Liver (tissue), 9 donors: ENCODE results near the gene PFDN2. TPM values are rescaled to one million over a fixed set of nuclear protein-coding genes. Genes with fewer than 3 reads are reported as not detected.

Experiments
- DNase-seq: peaks from one replicate; pipeline ENCODE4 v3.0.0-alpha.2; 2017; ENCODE audit warnings: low spot score
- H3K27ac ChIP-seq, 2 donors: one replicate each; pipeline ENCODE4 v1.7.0; 2013; ENCODE audit warnings: inconsistent platforms in 2 of 2, low read length in 2 of 2, control low read depth in 1 of 2, low read depth in 1 of 2, mild to moderate bottlenecking in 1 of 2
- H3K27me3 ChIP-seq, 4 donors: one replicate each; pipeline versions ENCODE4 v1.6.1 to v1.7.0; 2013; ENCODE audit warnings: low read length in 3 of 4, inconsistent platforms in 1 of 4, mild to moderate bottlenecking in 1 of 4, moderate library complexity in 1 of 4; ENCODE audit not compliant: control insufficient read depth in 4 of 4, insufficient read depth in 4 of 4
- H3K36me3 ChIP-seq, 4 donors: one replicate each; pipeline versions ENCODE4 v1.6.1 to v1.7.0; 2013; ENCODE audit warnings: low read length in 3 of 4, mild to moderate bottlenecking in 3 of 4, low read depth in 1 of 4, moderate library complexity in 1 of 4; ENCODE audit not compliant: control insufficient read depth in 4 of 4, insufficient read depth in 3 of 4
- H3K4me1 ChIP-seq, 4 donors: one replicate each; pipeline versions ENCODE4 v1.6.1 to v1.7.0; 2013; ENCODE audit warnings: low read length in 3 of 4, mild to moderate bottlenecking in 3 of 4, moderate library complexity in 1 of 4; ENCODE audit not compliant: control insufficient read depth in 4 of 4, insufficient read depth in 4 of 4
- H3K4me3 ChIP-seq, 3 donors: one replicate each; pipeline versions ENCODE4 v1.6.1 to v1.7.0; 2013; ENCODE audit warnings: low read length in 3 of 3, control low read depth in 1 of 3, low read depth in 1 of 3, mild to moderate bottlenecking in 1 of 3
- H3K9ac ChIP-seq, 2 donors: one replicate each; pipeline ENCODE4 v1.7.0; 2013; ENCODE audit warnings: low read length in 2 of 2, mild to moderate bottlenecking in 2 of 2, moderate library complexity in 2 of 2, control low read depth in 1 of 2, low read depth in 1 of 2
- H3K9me3 ChIP-seq, 4 donors: one replicate each; pipeline versions ENCODE4 v1.6.1 to v1.7.0; 2013; ENCODE audit warnings: low read length in 3 of 4; ENCODE audit not compliant: control insufficient read depth in 4 of 4
- ATF3 ChIP-seq: IDR thresholded peaks from 2 replicates; pipeline ENCODE4 v1.6.1; 2016; ENCODE audit warnings: antibody characterized with exemption
- CTCF ChIP-seq: fragments of 150-350 bp; IDR thresholded peaks from 2 replicates; pipeline ENCODE4 v1.5.1; 2017; ENCODE audit warnings: improper control_type of control experiment, low read depth, low read length; ENCODE audit not compliant: missing input control
- EGR1 ChIP-seq, 2 donors: IDR thresholded peaks; 2 replicates each; pipeline ENCODE4 v1.6.1; 2016 to 2018; ENCODE audit warnings: antibody characterized with exemption in 2 of 2, low read depth in 2 of 2
- FOXA1 ChIP-seq: IDR thresholded peaks from 2 replicates; pipeline ENCODE4 v1.6.1; 2016; ENCODE audit warnings: antibody characterized with exemption
- FOXA2 ChIP-seq: IDR thresholded peaks from 2 replicates; pipeline ENCODE4 v1.6.1; 2016; ENCODE audit warnings: antibody characterized with exemption
- GABPA ChIP-seq, 2 donors: IDR thresholded peaks in 1 of 2; conservative IDR thresholded peaks in 1 of 2; 2 replicates each; pipeline ENCODE4 v1.6.1; 2016; ENCODE audit warnings: antibody characterized with exemption in 2 of 2, mild to moderate bottlenecking in 1 of 2, moderate library complexity in 1 of 2
- HNF4A ChIP-seq, 2 donors: conservative IDR thresholded peaks; 2 replicates each; pipeline ENCODE4 v1.6.1; 2016; ENCODE audit warnings: antibody characterized with exemption in 2 of 2, mild to moderate bottlenecking in 2 of 2
- HNF4G ChIP-seq: IDR thresholded peaks from 2 replicates; pipeline ENCODE4 v1.6.1; 2016; ENCODE audit warnings: antibody characterized with exemption
- JUND ChIP-seq, 2 donors: IDR thresholded peaks; 2 replicates each; pipeline ENCODE4 v1.6.1; 2016; ENCODE audit warnings: antibody characterized with exemption in 2 of 2
- MAX ChIP-seq: IDR thresholded peaks from 2 replicates; pipeline ENCODE4 v1.6.1; 2016; ENCODE audit warnings: antibody characterized with exemption
- NR2F2 ChIP-seq: IDR thresholded peaks from 2 replicates; pipeline ENCODE4 v1.6.1; 2016; ENCODE audit warnings: antibody characterized with exemption
- RAD21 ChIP-seq, 2 donors: IDR thresholded peaks; 2 replicates each; pipeline ENCODE4 v1.6.1; 2016; ENCODE audit warnings: antibody characterized with exemption in 2 of 2, mild to moderate bottlenecking in 2 of 2
- REST ChIP-seq: IDR thresholded peaks from 2 replicates; pipeline ENCODE4 v1.6.1; 2016; ENCODE audit warnings: antibody characterized with exemption, mild to moderate bottlenecking
- RXRA ChIP-seq, 2 donors: IDR thresholded peaks; 2 replicates each; pipeline ENCODE4 v1.6.1; 2017 to 2018; ENCODE audit warnings: antibody characterized with exemption in 2 of 2, mild to moderate bottlenecking in 1 of 2
- SP1 ChIP-seq: IDR thresholded peaks from 2 replicates; pipeline ENCODE4 v1.6.1; 2018; ENCODE audit warnings: antibody characterized with exemption, mild to moderate bottlenecking
- TAF1 ChIP-seq: conservative IDR thresholded peaks from 2 replicates; pipeline ENCODE4 v1.6.1; 2016; ENCODE audit warnings: antibody characterized with exemption, mild to moderate bottlenecking
- YY1 ChIP-seq: IDR thresholded peaks from 2 replicates; pipeline ENCODE4 v1.6.1; 2016; ENCODE audit warnings: antibody characterized with exemption, mild to moderate bottlenecking
- ZBTB33 ChIP-seq: IDR thresholded peaks from 2 replicates; pipeline ENCODE4 v1.6.1; 2016; ENCODE audit warnings: antibody characterized with exemption
- WGBS: extraction: QIAGEN DNeasy Blood & Tissue Kit; methylation state at CpG from one replicate; pipeline ENCODE4 v1.1.7; 2013; 5-methylcytosine and 5-hydroxymethylcytosine counted together
- polyA plus RNA-seq, 2 donors: library from polyadenylated mRNA; stranded (reverse) in 1 of 2; unstranded in 1 of 2; fragments of 200-250 nt in 1 of 2; fragments of >200 nt in 1 of 2; fragmentation: Nextera tagmentation in 1 of 2; extraction: Ambion mirVana in 1 of 2; gene quantifications; one replicate each; pipeline versions ENCODE4 v1.2.1 to v1.2.3, GENCODE V29; 2013 to 2015
- total RNA-seq, 2 donors: library from RNA; depleted of rRNA; stranded (reverse); fragments of >200 nt; gene quantifications; one replicate each; pipeline ENCODE4 v1.2.3, GENCODE V29; 2014
- donor health status: healthy.
- donor health status: healthy.
- donor health status: healthy.
- donor health status: healthy.
- donor health status: healthy.

Gene PFDN2
- total and polyA plus RNA-seq, 4 donors, result 12.4 to 61.9 (median 34.0) TPM

GRCh38 chr1:161133220-161133740 is 15.4 kb upstream of the PFDN2 start:
- peak overlapping the region; percentile 92 to 99 for H3K27ac ChIP-seq
- no peak for TF ChIP-seq EGR1 (IDR thresholded peaks at IDR 0.05; ENCODE audit: low read depth in 2 of 2)
- no peak for TF ChIP-seq CTCF
- TF ChIP-seq HNF4A (conservative IDR thresholded peaks at IDR 0.05), result no peak
- TF ChIP-seq REST, result no peak
- no peak for TF ChIP-seq GABPA (IDR thresholded peaks at IDR 0.05 in 1 of 2, conservative IDR thresholded peaks at IDR 0.05 in 1 of 2)
- no peak for TF ChIP-seq RAD21 (IDR thresholded peaks at IDR 0.05)
- no peak for TF ChIP-seq ZBTB33
- TF ChIP-seq JUND (IDR thresholded peaks at IDR 0.05), result no peak
- TF ChIP-seq FOXA1, result no peak
- no peak for TF ChIP-seq YY1
- TF ChIP-seq MAX, result no peak
- TF ChIP-seq ATF3, result no peak
- no peak for TF ChIP-seq NR2F2
- no peak for TF ChIP-seq HNF4G
- TF ChIP-seq FOXA2, result no peak
- no peak for TF ChIP-seq RXRA (IDR thresholded peaks at IDR 0.05)
- TF ChIP-seq SP1, result no peak
- no peak for TF ChIP-seq TAF1
- H3K9me3 ChIP-seq, result no peaks in the 10 kb centered on the region
- peaks cover 0 to 11% (median 6%) of the 10 kb centered on the region in 4 donors for H3K36me3 ChIP-seq
- peak overlapping the region; percentile 65 to 88 (median 72) for H3K4me3 ChIP-seq
- no peaks in the 10 kb centered on the region for H3K27me3 ChIP-seq
- H3K9ac ChIP-seq, result peak overlapping the region; percentile 48 to 68
- peaks cover 0 to 21% (median 16%) of the 10 kb centered on the region in 4 donors for H3K4me1 ChIP-seq
- DNase-seq, result no peak
- WGBS, result 8% methylated on average over 11 of the region's 11 CpGs
